SHP77 treated with DMSO at 0.1 percent for 48 hours (cell line): ENCODE results near the gene CCS.
"Not testable (repeated sequence)": the region's sequence is repeated elsewhere in the genome, so short reads cannot be mapped to it uniquely, and the experiment has no call there.

ENCODE experiments used
- DNase-seq: peaks from one replicate; lab custom pipeline; 2025; lab: John Stamatoyannopoulos, UW

Gene CCS

GRCh38 chr11:66626382-66626781 is 33.4 kb downstream of the CCS start:
- DNase-seq: no peak

- no peak for DNase-seq
Measured at GRCh38 chr11:66626926-66627325, 33.9 kb downstream of the CCS start.

- DNase-seq: no peak
Measured at GRCh38 chr11:66628061-66628603, 35.1 kb downstream of the CCS start.

- DNase-seq: no peak
Measured at GRCh38 chr11:66629356-66629755, 36.4 kb downstream of the CCS start.

- DNase-seq: no peak
Measured at GRCh38 chr11:66631883-66632282, 38.9 kb downstream of the CCS start.

- DNase-seq: no peak
Measured at GRCh38 chr11:66632952-66633351, 40.0 kb downstream of the CCS start.

GRCh38 chr11:66636411-66636810 is 43.4 kb downstream of the CCS start:
- DNase-seq: no peak

- DNase-seq: peak; percentile 59
Measured at GRCh38 chr11:66637557-66638176, 44.7 kb downstream of the CCS start.

- DNase-seq: peak; percentile 100
Measured at GRCh38 chr11:66638177-66639065, 45.4 kb downstream of the CCS start, which contains the start of gene RBM4. Gene RBM4, plus strand, starts transcription at chr11:66638703. Its CDS starts 1,009 bp downstream, at chr11:66639712.

GRCh38 chr11:66639066-66639813 is 46.3 kb downstream of the CCS start:
- peak; percentile 13 for DNase-seq

- not testable (repeated sequence) for DNase-seq
Measured at GRCh38 chr11:66639814-66640340, 46.9 kb downstream of the CCS start.

- no peak for DNase-seq
Measured at GRCh38 chr11:66641834-66642233, 48.8 kb downstream of the CCS start.

- DNase-seq: no peak
Measured at GRCh38 chr11:66643745-66644437, 50.9 kb downstream of the CCS start.

GRCh38 chr11:66646828-66647227 is 53.8 kb downstream of the CCS start:
- no peak for DNase-seq

GRCh38 chr11:66649903-66650302 is 56.9 kb downstream of the CCS start:
- no peak for DNase-seq

GRCh38 chr11:66651016-66651415 is 58.0 kb downstream of the CCS start:
- DNase-seq: no peak

GRCh38 chr11:66652651-66653050 is 59.7 kb downstream of the CCS start:
- no peak for DNase-seq

GRCh38 chr11:66653123-66653522 is 60.1 kb downstream of the CCS start:
- DNase-seq: no peak
